Measurements from ENCODE around the gene NCF2.

NCF2 gene

DNA sequence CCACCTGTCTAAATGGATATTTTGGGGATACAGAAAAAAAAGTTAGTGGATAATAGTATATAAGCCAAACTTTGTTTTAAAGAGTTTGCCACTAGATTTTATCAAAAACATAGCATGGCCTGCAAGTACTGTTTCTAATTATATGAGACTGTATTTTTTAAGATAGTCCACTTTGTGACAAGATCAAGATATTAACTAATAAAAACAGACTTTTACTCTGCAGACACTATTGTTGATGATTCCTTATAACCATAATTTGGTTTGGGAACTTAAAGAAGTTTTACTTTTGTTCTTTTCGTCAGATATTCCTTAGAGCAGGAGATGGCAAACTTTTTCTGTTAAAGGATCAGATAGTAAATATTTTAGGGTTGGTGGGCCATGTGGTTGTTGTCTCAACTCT, 81.6 kb downstream of the NCF2 start:
- Histone ChIP-seq H3K9me2 (replicated peaks; ENCODE audit: insufficient read depth, low read length) (no peaks in the 10 kb centered on the region), H4K20me1 (ENCODE audit: low read depth, low read length) (peaks cover 21% of the 10 kb centered on the region; the same call in 1 of the 2 replicates), H3K4me3 (ENCODE audit: insufficient read depth, low read length, poor library complexity, severe bottlenecking) (no peak overlapping the region), H3K36me3 (ENCODE audit: low read length) (peaks cover 3% of the 10 kb centered on the region; the same call in 1 of the 2 replicates), H3K27ac (ENCODE audit: low read depth, low read length) (no peak overlapping the region), H3K27me3 (ENCODE audit: low read length) (no peaks in the 10 kb centered on the region), H3K9ac (ENCODE audit: low read length) (no peak overlapping the region), H3K9me3 (ENCODE audit: insufficient read depth, low read length) (no peaks in the 10 kb centered on the region), H2AFZ (ENCODE audit: low read depth, low read length, severe bottlenecking) (no peak overlapping the region), H3K79me2 (ENCODE audit: insufficient read depth, low read length) (peaks cover 69% of the 10 kb centered on the region), H3F3A (ENCODE audit: insufficient read depth) (no peaks in the 10 kb centered on the region), H3K4me2 (ENCODE audit: low read depth, low read length, poor library complexity, severe bottlenecking) (no peak overlapping the region)
- TF ChIP-seq EZH2phosphoT487 (conservative IDR thresholded peaks at IDR 0.05; ENCODE audit: low read length) = no peak
- TF ChIP-seq, protein P1, sequence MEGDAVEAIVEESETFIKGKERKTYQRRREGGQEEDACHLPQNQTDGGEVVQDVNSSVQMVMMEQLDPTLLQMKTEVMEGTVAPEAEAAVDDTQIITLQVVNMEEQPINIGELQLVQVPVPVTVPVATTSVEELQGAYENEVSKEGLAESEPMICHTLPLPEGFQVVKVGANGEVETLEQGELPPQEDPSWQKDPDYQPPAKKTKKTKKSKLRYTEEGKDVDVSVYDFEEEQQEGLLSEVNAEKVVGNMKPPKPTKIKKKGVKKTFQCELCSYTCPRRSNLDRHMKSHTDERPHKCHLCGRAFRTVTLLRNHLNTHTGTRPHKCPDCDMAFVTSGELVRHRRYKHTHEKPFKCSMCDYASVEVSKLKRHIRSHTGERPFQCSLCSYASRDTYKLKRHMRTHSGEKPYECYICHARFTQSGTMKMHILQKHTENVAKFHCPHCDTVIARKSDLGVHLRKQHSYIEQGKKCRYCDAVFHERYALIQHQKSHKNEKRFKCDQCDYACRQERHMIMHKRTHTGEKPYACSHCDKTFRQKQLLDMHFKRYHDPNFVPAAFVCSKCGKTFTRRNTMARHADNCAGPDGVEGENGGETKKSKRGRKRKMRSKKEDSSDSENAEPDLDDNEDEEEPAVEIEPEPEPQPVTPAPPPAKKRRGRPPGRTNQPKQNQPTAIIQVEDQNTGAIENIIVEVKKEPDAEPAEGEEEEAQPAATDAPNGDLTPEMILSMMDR (IDR thresholded peaks at IDR 0.05; ENCODE audit: insufficient read depth, low read length, poor library complexity, severe bottlenecking) = no peak

DNA sequence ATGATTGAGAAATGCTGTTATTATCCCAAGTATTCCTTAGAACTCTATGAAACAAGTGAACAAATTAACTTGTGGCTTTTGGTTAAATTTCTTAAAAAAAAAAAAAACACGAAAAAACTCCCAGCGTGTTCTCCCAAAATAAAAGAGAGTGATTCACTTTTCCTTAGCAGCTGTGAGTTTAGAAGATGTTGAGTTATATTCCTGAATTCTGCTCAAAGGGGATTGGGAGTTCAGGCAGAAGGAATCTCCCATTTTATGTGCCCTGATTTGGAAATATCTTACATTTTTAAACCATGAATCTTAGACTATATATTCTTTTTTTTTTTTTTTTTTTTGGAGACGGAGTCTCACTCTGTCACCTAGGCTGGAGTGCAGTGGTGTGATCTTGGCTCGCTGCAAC, 83.7 kb downstream of the NCF2 start:
- peaks cover 83% of the 10 kb centered on the region for H3K79me2 ChIP-seq (ENCODE audit: insufficient read depth, low read length)
- TF ChIP-seq, protein P1 (IDR thresholded peaks at IDR 0.05; ENCODE audit: insufficient read depth, low read length, poor library complexity, severe bottlenecking) = no peak
- TF ChIP-seq EZH2phosphoT487 (conservative IDR thresholded peaks at IDR 0.05; ENCODE audit: low read length) = no peak
- peaks cover 36% of the 10 kb centered on the region for H4K20me1 ChIP-seq (ENCODE audit: low read depth, low read length)
- no peak overlapping the region for H3K27ac ChIP-seq (ENCODE audit: low read depth, low read length)
- no peaks in the 10 kb centered on the region for H3K9me2 ChIP-seq (replicated peaks; ENCODE audit: insufficient read depth, low read length)
- no peak overlapping the region for H3K4me2 ChIP-seq (ENCODE audit: low read depth, low read length, poor library complexity, severe bottlenecking)
- H3K27me3 ChIP-seq (ENCODE audit: low read length) = no peaks in the 10 kb centered on the region
- H3K9ac ChIP-seq (ENCODE audit: low read length) = no peak overlapping the region
- H2AFZ ChIP-seq (ENCODE audit: low read depth, low read length, severe bottlenecking) = no peak overlapping the region
- H3F3A ChIP-seq (ENCODE audit: insufficient read depth) = no peaks in the 10 kb centered on the region
- no peaks in the 10 kb centered on the region for H3K9me3 ChIP-seq (ENCODE audit: insufficient read depth, low read length)
- no peak overlapping the region for H3K4me3 ChIP-seq (ENCODE audit: insufficient read depth, low read length, poor library complexity, severe bottlenecking)
- H3K36me3 ChIP-seq (ENCODE audit: low read length) = peaks cover 3% of the 10 kb centered on the region; the same call in 1 of the 2 replicates

Data from SU-DHL-6 (cell line).